Measurements from ENCODE around the gene KCNF1.
A peak's percentile ranks its signal among the peaks of the same experiment; 100 is the strongest.

Gene KCNF1

DNA sequence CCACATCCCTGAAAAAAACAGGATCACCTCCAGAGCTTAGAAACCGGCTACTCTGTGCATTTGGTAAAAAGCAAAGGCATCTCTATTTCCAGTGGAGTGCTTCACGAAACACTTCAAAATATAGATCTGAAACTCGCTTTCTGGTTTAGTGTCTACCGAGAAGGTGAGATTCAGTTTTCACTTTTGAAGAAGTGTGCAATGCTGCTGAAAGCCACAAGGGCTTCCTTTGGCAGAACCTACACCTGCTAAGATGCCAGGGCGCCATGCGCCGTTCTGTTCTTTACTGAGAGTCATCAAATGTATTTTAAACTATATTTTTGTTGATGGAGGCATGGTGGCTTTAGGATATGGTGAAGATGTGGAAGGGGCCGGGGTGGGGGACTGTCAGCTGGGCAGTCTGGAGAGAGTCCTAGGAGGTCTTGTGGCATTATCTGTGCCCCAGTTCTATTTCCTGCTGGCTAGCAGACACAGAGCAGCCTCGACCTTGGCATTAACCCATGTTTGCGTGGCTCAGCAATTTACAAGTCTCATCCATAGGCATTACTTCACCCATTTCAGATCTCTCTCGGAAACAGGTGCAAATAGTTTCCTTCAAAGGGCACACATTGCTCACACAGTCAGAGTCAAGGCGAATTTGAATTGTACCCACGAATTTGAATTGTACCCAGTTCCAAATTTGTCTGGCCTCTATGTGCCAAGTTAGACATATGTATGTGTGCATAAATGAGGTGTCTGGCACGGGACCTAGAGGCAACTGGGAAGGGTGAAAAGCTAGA is 46.7 kb upstream of the KCNF1 start:
- no peak for DNase-seq
- H3K36me3 ChIP-seq (replicated peaks), result no peaks in the 10 kb centered on the region
- in situ Hi-C loops (cut with HindIII; ENCODE audit: low pct_ligation_motif_present, low sequenced_read_pairs), result no loop called here
- no peaks in the 10 kb centered on the region for H3K27me3 ChIP-seq (replicated peaks)
- H3K27ac ChIP-seq, result no peak overlapping the region
- H3K4me3 ChIP-seq (ENCODE audit: low read depth, low read length), result no peak overlapping the region
- TF ChIP-seq, protein P1, sequence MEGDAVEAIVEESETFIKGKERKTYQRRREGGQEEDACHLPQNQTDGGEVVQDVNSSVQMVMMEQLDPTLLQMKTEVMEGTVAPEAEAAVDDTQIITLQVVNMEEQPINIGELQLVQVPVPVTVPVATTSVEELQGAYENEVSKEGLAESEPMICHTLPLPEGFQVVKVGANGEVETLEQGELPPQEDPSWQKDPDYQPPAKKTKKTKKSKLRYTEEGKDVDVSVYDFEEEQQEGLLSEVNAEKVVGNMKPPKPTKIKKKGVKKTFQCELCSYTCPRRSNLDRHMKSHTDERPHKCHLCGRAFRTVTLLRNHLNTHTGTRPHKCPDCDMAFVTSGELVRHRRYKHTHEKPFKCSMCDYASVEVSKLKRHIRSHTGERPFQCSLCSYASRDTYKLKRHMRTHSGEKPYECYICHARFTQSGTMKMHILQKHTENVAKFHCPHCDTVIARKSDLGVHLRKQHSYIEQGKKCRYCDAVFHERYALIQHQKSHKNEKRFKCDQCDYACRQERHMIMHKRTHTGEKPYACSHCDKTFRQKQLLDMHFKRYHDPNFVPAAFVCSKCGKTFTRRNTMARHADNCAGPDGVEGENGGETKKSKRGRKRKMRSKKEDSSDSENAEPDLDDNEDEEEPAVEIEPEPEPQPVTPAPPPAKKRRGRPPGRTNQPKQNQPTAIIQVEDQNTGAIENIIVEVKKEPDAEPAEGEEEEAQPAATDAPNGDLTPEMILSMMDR (IDR thresholded peaks at IDR 0.05; ENCODE audit: low read depth, low read length, missing control alignments), result peak; percentile 31

DNA sequence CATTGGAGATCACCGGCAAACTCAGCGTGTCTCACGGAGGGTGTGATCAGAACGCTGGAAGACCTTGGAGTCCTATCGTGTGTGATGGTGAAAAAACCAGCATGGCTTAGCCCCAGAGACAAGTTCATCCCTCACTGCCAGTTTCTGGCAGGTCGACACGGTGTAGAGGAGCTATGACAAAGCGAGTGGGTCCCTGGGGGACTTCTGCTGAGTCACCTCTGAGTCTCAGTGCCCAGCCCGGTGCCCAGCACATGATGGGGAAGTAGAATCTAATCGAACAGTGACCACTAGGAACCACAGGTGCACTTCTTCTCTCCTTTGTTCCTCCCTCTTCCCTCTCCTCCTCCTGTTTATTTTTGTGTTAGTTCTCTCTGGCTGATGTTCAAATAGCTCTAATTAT is 45.9 kb upstream of the KCNF1 start:
- in situ Hi-C loops (cut with HindIII; ENCODE audit: low pct_ligation_motif_present, low sequenced_read_pairs), result no loop called here
- Histone ChIP-seq H3K36me3 (replicated peaks) (no peaks in the 10 kb centered on the region), H3K27me3 (replicated peaks) (no peaks in the 10 kb centered on the region), H3K4me3 (ENCODE audit: low read depth, low read length) (no peak overlapping the region), H3K27ac (no peak overlapping the region)
- TF ChIP-seq, protein P1 (IDR thresholded peaks at IDR 0.05; ENCODE audit: low read depth, low read length, missing control alignments), result no peak
- no peak for DNase-seq

DNA sequence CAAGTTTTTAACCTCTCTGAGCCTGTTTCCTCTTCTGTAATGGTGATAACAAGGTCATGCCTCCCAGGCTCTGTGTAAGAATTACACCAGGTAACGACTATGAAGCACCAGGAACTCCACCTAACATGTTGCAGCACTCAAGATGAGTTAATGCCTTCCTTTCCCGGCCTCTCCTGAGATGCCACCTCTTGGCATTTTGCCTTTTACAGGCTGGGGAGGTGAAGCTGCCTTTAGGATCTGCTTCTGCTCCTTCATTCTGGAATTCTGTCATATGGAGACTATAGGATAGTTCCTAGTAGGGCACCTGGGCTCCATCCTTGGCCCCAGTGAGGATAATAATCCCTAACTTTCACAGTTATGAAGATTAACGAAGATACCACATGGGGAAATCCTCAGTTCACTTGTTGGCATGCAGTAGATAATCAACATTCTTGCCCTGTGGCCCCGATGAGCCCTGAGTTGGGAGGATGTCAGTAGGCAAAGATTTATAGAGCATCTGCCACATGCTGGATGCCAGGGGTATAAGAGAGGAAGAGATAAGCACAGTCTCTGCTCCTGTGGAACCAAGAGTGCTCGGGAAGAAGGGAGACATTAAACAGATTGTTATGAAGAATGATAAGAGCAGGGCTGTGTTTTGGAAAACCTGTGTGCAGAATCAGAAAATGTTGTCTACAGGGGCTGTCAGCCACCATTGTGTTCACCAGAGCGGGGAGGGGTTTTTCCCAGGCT is 43.9 kb upstream of the KCNF1 start:
- Histone ChIP-seq H3K27ac (no peak overlapping the region), H3K36me3 (replicated peaks) (no peaks in the 10 kb centered on the region), H3K27me3 (replicated peaks) (no peaks in the 10 kb centered on the region), H3K4me3 (ENCODE audit: low read depth, low read length) (no peak overlapping the region)
- TF ChIP-seq, protein P1 (IDR thresholded peaks at IDR 0.05; ENCODE audit: low read depth, low read length, missing control alignments), result no peak
- in situ Hi-C loops (cut with HindIII; ENCODE audit: low pct_ligation_motif_present, low sequenced_read_pairs), result no loop called here
- no peak for DNase-seq

DNA sequence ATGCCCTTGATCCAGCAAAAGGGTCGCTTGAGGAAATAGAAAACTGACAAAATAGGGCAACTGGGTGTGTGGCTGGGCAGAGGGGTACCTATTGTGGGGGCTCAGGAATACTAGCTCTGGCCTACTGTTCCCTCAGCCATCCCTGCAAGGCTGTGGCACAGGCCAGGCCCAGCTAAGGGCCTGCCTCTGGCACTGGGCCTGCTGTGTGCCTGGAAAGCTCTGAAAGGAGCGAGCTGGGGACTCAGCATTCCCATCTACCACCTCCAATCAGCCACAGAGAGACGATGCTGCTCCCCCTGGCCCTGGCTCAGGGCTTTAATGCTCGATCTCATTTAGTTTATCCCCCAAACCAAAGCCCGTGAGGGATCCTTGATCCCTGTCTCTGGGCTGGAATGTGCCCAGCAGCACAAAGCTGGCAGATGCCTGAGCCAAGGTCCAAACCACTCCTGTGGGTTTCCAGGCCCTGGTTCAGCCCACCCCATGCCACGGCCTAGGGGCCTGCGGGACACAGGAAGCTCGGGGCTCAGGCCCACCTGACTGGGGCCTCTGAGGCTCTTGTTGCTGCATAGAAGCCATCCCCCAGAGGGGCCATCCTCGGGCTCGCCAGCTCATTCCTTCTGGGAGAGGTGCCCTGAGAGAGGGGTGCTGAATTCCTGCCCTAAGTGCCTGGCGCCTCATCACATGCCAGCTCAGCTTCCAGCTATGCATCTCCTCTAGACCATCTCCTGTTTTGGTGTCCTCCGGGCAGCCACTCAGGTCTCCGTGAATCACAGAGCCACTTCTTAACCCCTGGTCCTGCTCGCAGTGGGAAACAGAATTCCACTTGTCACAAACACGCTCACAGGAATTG is 43.0 kb upstream of the KCNF1 start:
- in situ Hi-C loops (cut with HindIII; ENCODE audit: low pct_ligation_motif_present, low sequenced_read_pairs), result no loop called here
- H3K27me3 ChIP-seq (replicated peaks), result no peaks in the 10 kb centered on the region
- no peak overlapping the region for H3K4me3 ChIP-seq (ENCODE audit: low read depth, low read length)
- H3K36me3 ChIP-seq (replicated peaks), result no peaks in the 10 kb centered on the region
- TF ChIP-seq, protein P1 (IDR thresholded peaks at IDR 0.05; ENCODE audit: low read depth, low read length, missing control alignments), result no peak
- peak; percentile 11 for DNase-seq
- no peak overlapping the region for H3K27ac ChIP-seq

DNA sequence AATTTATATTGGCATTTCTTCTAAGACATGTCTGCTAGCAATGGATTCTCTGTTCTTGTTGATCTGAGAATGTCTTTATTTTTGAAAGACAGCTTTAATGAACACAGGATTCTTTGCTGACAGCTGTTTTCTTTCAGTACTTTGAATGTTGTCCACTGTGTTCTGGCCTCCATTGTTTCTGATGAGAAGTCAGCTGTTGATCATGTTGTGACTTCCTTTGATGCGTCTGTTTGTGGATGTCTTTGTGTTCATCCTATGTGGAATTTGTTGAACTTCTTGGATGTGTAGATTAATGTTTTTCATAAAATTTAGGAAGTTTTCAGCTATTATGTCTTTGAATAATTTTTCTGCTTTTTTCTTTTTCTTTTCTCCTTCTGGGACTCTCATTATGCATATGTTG is 39.8 kb upstream of the KCNF1 start:
- TF ChIP-seq, protein P1 (IDR thresholded peaks at IDR 0.05; ENCODE audit: low read depth, low read length, missing control alignments), result no peak
- in situ Hi-C loops (cut with HindIII; ENCODE audit: low pct_ligation_motif_present, low sequenced_read_pairs), result no loop called here

More for the DNA sequence above, 39.8 kb upstream of the KCNF1 start:
- H3K27ac ChIP-seq, result no peak overlapping the region
- H3K36me3 ChIP-seq (replicated peaks), result no peaks in the 10 kb centered on the region
- no peaks in the 10 kb centered on the region for H3K27me3 ChIP-seq (replicated peaks)
- no peak for DNase-seq
- H3K4me3 ChIP-seq (ENCODE audit: low read depth, low read length), result no peak overlapping the region

All from brain microvascular endothelial cell (primary cell).